H9 (cell line): ENCODE data around the gene MOG. TPM values are rescaled to one million over a fixed set of nuclear protein-coding genes. Genes with fewer than 3 reads are reported as not detected.

Experiments
- DNase-seq: peaks from one replicate; pipeline ENCODE4 v3.0.0-alpha.2; 2017
- H2AFZ ChIP-seq: one replicate; pipeline ENCODE4 v1.6.1; 2013; ENCODE audit warnings: mild to moderate bottlenecking, low read length, control low read depth, moderate library complexity
- H2AK5ac ChIP-seq: 2 replicates; pipeline ENCODE4 v1.6.1; 2013; ENCODE audit warnings: low read length, control low read depth, mixed read lengths; ENCODE audit not compliant: insufficient read length
- H2BK120ac ChIP-seq: one replicate; pipeline ENCODE4 v1.6.1; 2013; ENCODE audit warnings: low read depth, mild to moderate bottlenecking, low read length, control low read depth, inconsistent platforms; ENCODE audit not compliant: poor library complexity, severe bottlenecking
- H2BK12ac ChIP-seq: 2 replicates; pipeline ENCODE4 v1.6.1; 2013; ENCODE audit warnings: low read length, control low read depth, mixed read lengths, low read depth; ENCODE audit not compliant: insufficient read length
- H2BK15ac ChIP-seq: 2 replicates; pipeline ENCODE4 v1.6.1; 2013; ENCODE audit warnings: low read depth, low read length, control low read depth
- H2BK20ac ChIP-seq: one replicate; pipeline ENCODE4 v1.6.1; 2013; ENCODE audit warnings: low read depth, mild to moderate bottlenecking, low read length, control low read depth, inconsistent platforms; ENCODE audit not compliant: poor library complexity, severe bottlenecking
- H2BK5ac ChIP-seq: 2 replicates; pipeline ENCODE4 v1.6.1; 2013; ENCODE audit warnings: low read length, control low read depth, mixed read lengths; ENCODE audit not compliant: insufficient read length
- H3K14ac ChIP-seq: 2 replicates; pipeline ENCODE4 v1.6.1; 2013; ENCODE audit warnings: low read length, control low read depth; ENCODE audit not compliant: insufficient read depth
- H3K18ac ChIP-seq: 2 replicates; pipeline ENCODE4 v1.6.1; 2013; ENCODE audit warnings: low read depth, mild to moderate bottlenecking, mixed read lengths, low read length, control low read depth; ENCODE audit not compliant: insufficient read length
- H3K23ac ChIP-seq: 2 replicates; pipeline ENCODE4 v1.6.1; 2013; ENCODE audit warnings: low read length, control low read depth, mixed read lengths, low read depth; ENCODE audit not compliant: insufficient read length
- H3K23me2 ChIP-seq: 2 replicates; pipeline ENCODE4 v1.6.1; 2013; ENCODE audit warnings: low read depth, mild to moderate bottlenecking, mixed read lengths, low read length, control low read depth; ENCODE audit not compliant: insufficient read length, poor library complexity, severe bottlenecking
- H3K27ac ChIP-seq: 2 replicates; pipeline ENCODE4 v1.5.1; 2013; ENCODE audit warnings: low read length, control low read depth, mixed read lengths, low read depth; ENCODE audit not compliant: insufficient read length
- H3K27me3 ChIP-seq: 2 replicates; pipeline ENCODE4 v1.6.1; 2013; ENCODE audit warnings: low read length, control low read depth, inconsistent platforms; ENCODE audit not compliant: insufficient read depth
- H3K4ac ChIP-seq: 2 replicates; pipeline ENCODE4 v1.6.1; 2013; ENCODE audit warnings: low read depth, mild to moderate bottlenecking, control low read depth, inconsistent platforms, low read length, moderate library complexity
- H3K4me1 ChIP-seq: 2 replicates; pipeline ENCODE4 v1.6.1; 2013; ENCODE audit warnings: low read length, control low read depth, inconsistent platforms; ENCODE audit not compliant: insufficient read depth
- H3K4me2 ChIP-seq: 2 replicates; pipeline ENCODE4 v1.6.1; 2013; ENCODE audit warnings: low read length, control low read depth, mixed read lengths; ENCODE audit not compliant: insufficient read length, insufficient read depth
- H3K56ac ChIP-seq: 2 replicates; pipeline ENCODE4 v1.6.1; 2013; ENCODE audit warnings: low read depth, mild to moderate bottlenecking, mixed read lengths, low read length, control low read depth; ENCODE audit not compliant: insufficient read length
- H3K79me1 ChIP-seq: 2 replicates; pipeline ENCODE4 v1.6.1; 2013; ENCODE audit warnings: low read depth, mild to moderate bottlenecking, moderate library complexity, low read length, control low read depth, inconsistent platforms; ENCODE audit not compliant: insufficient read depth, poor library complexity, severe bottlenecking
- H3K79me2 ChIP-seq: 2 replicates; pipeline ENCODE4 v1.6.1; 2013; ENCODE audit warnings: low read length, control low read depth, inconsistent platforms; ENCODE audit not compliant: insufficient read depth
- H3K9ac ChIP-seq: 2 replicates; pipeline ENCODE4 v1.6.1; 2013; ENCODE audit warnings: low read length, control low read depth, mixed read lengths; ENCODE audit not compliant: insufficient read length; ENCODE audit errors: extremely low read depth
- H3K9me3 ChIP-seq: one replicate; pipeline ENCODE4 v1.6.1; 2013; ENCODE audit warnings: low read depth, low read length, inconsistent platforms; ENCODE audit not compliant: control insufficient read depth
- H3T11ph ChIP-seq: one replicate; pipeline ENCODE4 v1.6.1; 2013; ENCODE audit warnings: mild to moderate bottlenecking, low read length, control low read depth, inconsistent platforms
- H4K20me1 ChIP-seq: one replicate; pipeline ENCODE4 v1.6.1; 2013; ENCODE audit not compliant: control insufficient read depth, insufficient read length, insufficient read depth
- H4K5ac ChIP-seq: 2 replicates; pipeline ENCODE4 v1.6.1; 2013; ENCODE audit warnings: low read depth, mild to moderate bottlenecking, mixed read lengths, low read length, control low read depth; ENCODE audit not compliant: insufficient read length
- H4K8ac ChIP-seq: replicated peaks from 2 replicates; pipeline ENCODE4 v1.6.1; 2013; ENCODE audit warnings: low read length, control low read depth, mixed read lengths, low read depth; ENCODE audit not compliant: insufficient read length
- H4K91ac ChIP-seq: 2 replicates; pipeline ENCODE4 v1.6.1; 2013; ENCODE audit warnings: low read depth, mild to moderate bottlenecking, moderate library complexity, mixed read lengths, low read length, control low read depth; ENCODE audit not compliant: insufficient read length
- H3K27ac Mint-ChIP-seq, 3 experiments: 2 replicates in 2 of 3; 3 replicates in 1 of 3; pipeline ENCODE4 v1.8.0; 2020 to 2021; ENCODE audit warnings: mixed read lengths in 3 of 3, mild to moderate bottlenecking in 1 of 3, moderate library complexity in 1 of 3
- H3K27me3 Mint-ChIP-seq: 2 replicates; pipeline ENCODE4 v1.8.0; 2021; ENCODE audit warnings: low read depth, mild to moderate bottlenecking, moderate library complexity, mixed read lengths
- H3K36me3 Mint-ChIP-seq, 3 experiments: 2 replicates in 2 of 3; 3 replicates in 1 of 3; pipeline ENCODE4 v1.8.0; 2020 to 2021; ENCODE audit warnings: low read depth in 3 of 3, mixed read lengths in 3 of 3; ENCODE audit not compliant: insufficient read depth in 1 of 3
- H3K4me1 Mint-ChIP-seq, 2 experiments: 2 replicates each; pipeline ENCODE4 v1.8.0; 2020; ENCODE audit warnings: mixed read lengths in 2 of 2
- H3K4me3 Mint-ChIP-seq, 2 experiments: 2 replicates in 1 of 2; 3 replicates in 1 of 2; pipeline ENCODE4 v1.8.0; 2020 to 2021; ENCODE audit warnings: mild to moderate bottlenecking in 2 of 2, mixed read lengths in 2 of 2, moderate library complexity in 1 of 2
- H3K9me3 Mint-ChIP-seq, 2 experiments: 2 replicates in 1 of 2; 3 replicates in 1 of 2; pipeline ENCODE4 v1.8.0; 2020; ENCODE audit warnings: mild to moderate bottlenecking in 2 of 2, mixed read lengths in 2 of 2, moderate library complexity in 1 of 2
- WGBS: extraction: QIAGEN DNeasy Blood & Tissue Kit; methylation state at CpG from one replicate; pipeline ENCODE4 v1.1.7; 2013; ENCODE audit warnings: missing lambda C conversion rate, low lambda C conversion rate, mixed read lengths; ENCODE audit not compliant: insufficient read length; ENCODE audit errors: extremely low coverage; 5-methylcytosine and 5-hydroxymethylcytosine counted together
- total RNA-seq: library from RNA; stranded (reverse); gene quantifications from 2 replicates; pipeline ENCODE4 v1.2.1, GENCODE V29; 2021
- TF ChIP-seq, protein P1 (sequence below): fragments of 200-600 bp; sonication (generic); conservative IDR thresholded peaks from 3 replicates; pipeline ENCODE4 v1.8.0; 2021; ENCODE audit warnings: antibody characterized with exemption, mild to moderate bottlenecking

Gene MOG
- total RNA-seq, 1 experiment from 2014 or later: 0.55 TPM

DNA sequence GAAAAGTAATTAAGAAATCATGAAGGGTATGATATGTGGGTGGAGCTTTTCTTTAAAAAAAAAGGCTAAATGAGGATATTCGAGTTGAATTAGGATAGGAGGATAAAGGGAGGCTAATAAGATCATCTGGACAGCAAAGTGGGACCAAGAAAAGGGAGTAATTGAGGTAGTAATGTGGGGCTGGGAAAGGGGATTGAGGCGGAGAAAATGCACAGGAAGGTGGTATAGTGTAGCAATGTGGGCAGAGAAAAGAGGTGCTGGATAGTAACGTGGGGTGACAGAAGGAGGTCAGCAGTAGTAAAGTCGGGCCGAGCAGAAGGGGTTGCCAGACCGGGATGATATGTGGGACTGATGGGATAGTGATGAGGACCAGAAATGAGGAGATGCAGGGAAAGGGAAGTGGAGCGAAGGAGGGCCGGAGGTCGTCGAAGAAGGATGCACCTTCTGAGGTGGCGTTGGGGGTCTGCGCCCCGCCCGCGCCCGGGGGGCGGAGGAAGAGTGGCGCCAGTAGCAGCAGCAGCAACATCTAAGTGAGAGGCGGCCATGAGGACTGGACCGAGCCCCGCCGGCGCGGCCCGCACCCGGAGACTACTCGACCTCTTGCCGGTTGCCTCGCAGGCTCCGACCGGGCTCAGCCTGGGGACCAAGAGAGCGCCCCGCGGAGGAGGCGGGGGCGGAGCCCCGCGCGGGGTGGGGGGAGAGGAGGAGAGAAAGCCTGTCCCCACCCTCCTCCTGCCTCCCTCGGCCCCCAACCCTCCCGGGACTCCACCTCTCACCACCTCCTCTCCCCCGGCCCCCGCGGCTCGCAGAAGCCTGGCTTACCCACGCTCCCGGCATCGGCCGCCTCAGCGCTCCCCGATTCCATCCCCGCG, 24.8 kb upstream of the MOG start:
- Histone ChIP-seq H3K9me3 (no peaks in the 10 kb centered on the region), H4K20me1 (no peaks in the 10 kb centered on the region), H3T11ph (no peak overlapping the region), H2BK12ac (no peak overlapping the region), H3K9ac (peak overlapping the region; percentile 27), H3K23me2 (peaks cover 38% of the 10 kb centered on the region), H2AK5ac (no peak overlapping the region), H3K4me2 (peak overlapping the region; percentile 93), H2BK20ac (no peak overlapping the region), H2BK120ac (no peak overlapping the region), H3K56ac (no peak overlapping the region), H2BK5ac (no peak overlapping the region), H4K5ac (no peak overlapping the region), H3K23ac (no peak overlapping the region), H3K79me1 (no peaks in the 10 kb centered on the region), H3K4me1 (peaks cover 4% of the 10 kb centered on the region; the same call in 1 of the 2 replicates), H3K4ac (no peak overlapping the region), H4K8ac (no peak overlapping the region), H2AFZ (no peak overlapping the region), H3K27ac (no peak overlapping the region), H3K14ac (peak overlapping the region; percentile 0; the same call in 1 of the 2 replicates), H3K18ac (no peak overlapping the region), H3K27me3 (no peaks in the 10 kb centered on the region), H3K79me2 (peaks cover 2% of the 10 kb centered on the region; the same call in 1 of the 2 replicates), H2BK15ac (no peak overlapping the region), H4K91ac (no peak overlapping the region)
- TF ChIP-seq, protein P1, sequence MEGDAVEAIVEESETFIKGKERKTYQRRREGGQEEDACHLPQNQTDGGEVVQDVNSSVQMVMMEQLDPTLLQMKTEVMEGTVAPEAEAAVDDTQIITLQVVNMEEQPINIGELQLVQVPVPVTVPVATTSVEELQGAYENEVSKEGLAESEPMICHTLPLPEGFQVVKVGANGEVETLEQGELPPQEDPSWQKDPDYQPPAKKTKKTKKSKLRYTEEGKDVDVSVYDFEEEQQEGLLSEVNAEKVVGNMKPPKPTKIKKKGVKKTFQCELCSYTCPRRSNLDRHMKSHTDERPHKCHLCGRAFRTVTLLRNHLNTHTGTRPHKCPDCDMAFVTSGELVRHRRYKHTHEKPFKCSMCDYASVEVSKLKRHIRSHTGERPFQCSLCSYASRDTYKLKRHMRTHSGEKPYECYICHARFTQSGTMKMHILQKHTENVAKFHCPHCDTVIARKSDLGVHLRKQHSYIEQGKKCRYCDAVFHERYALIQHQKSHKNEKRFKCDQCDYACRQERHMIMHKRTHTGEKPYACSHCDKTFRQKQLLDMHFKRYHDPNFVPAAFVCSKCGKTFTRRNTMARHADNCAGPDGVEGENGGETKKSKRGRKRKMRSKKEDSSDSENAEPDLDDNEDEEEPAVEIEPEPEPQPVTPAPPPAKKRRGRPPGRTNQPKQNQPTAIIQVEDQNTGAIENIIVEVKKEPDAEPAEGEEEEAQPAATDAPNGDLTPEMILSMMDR: no peak
- no peaks in the 10 kb centered on the region; the same call in none of the 2 replicates for H3K27me3 Mint-ChIP-seq
- H3K27ac Mint-ChIP-seq: peak overlapping the region; percentile 32 to 87 (median 83)
- peaks cover 0 to 5% of the 10 kb centered on the region in 2 experiments; a peak in 2 of 5 replicates for H3K9me3 Mint-ChIP-seq
- WGBS: no CpG with 5 or more reads among the region's 53 CpGs
- peaks cover 55 to 56% of the 10 kb centered on the region in 2 experiments for H3K4me1 Mint-ChIP-seq
- H3K4me3 Mint-ChIP-seq: peak overlapping the region; percentile 88 to 92
- DNase-seq: peak; percentile 81
- H3K36me3 Mint-ChIP-seq: peaks cover 0 to 17% (median 9%) of the 10 kb centered on the region in 3 experiments; a peak in 5 of 7 replicates
